ENCODE results near the gene VMP1. TPM values are rescaled to one million over a fixed set of nuclear protein-coding genes. Genes with fewer than 3 reads are reported as not detected.

The VMP1 gene
- total RNA-seq, 1 experiment from 2014 or later = 107 TPM

DNA sequence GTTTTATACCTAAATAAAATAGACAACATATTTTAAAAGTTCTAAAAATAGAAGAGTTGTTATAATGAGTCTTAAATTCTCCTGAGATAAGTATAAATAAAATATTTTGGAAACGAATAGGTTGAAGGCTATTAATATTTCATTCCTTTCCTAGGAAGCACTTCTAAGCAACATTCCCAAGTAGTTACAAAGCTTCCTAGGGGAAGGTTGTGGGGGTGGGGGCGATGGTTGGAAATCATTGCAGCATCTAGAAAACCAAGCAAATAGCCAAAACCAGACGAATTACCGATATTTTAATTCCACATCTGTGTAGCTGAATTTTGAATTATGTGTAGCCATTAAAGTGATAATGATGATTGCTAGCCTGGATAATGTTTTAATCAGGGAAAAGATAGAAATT is 27.1 kb upstream of the VMP1 start:
- H3K4me3 ChIP-seq (ENCODE audit: low read depth, low read length, poor library complexity, severe bottlenecking) = no peak overlapping the region
- no peaks in the 10 kb centered on the region for H3K27me3 ChIP-seq (replicated peaks; ENCODE audit: insufficient read depth, low read depth, low read length, poor library complexity)
- TF ChIP-seq EZH2 (IDR thresholded peaks at IDR 0.05; ENCODE audit: borderline replicate concordance, low read depth, low read length, poor library complexity, severe bottlenecking) = no peak
- H3K27ac ChIP-seq (ENCODE audit: low read depth, low read length, poor library complexity, severe bottlenecking) = no peak overlapping the region
- ChIA-PET CTCF (no interaction called here), POLR2A (ENCODE audit: low non-redundant PET) (no interaction called here)
- intact Hi-C loops (cut with micrococcal nuclease; ENCODE audit: unreplicated experiment) = loop anchor here (10.0 kb wide), 1 partner anchor 156 kb away; no protein-coding TSS in a partner anchor
- no TSS peak for BruUV-seq (replicated peaks)
- no peaks in the 10 kb centered on the region for H3K4me1 ChIP-seq (ENCODE audit: insufficient read depth, low read length, poor library complexity, severe bottlenecking)
- no peaks in the 10 kb centered on the region for H3K9me3 ChIP-seq (ENCODE audit: low read depth, low read length, poor library complexity, severe bottlenecking)
- no peak for DNase-seq (ENCODE audit: low spot score)
- peaks cover 99% of the 10 kb centered on the region for H3K36me3 ChIP-seq (ENCODE audit: insufficient read depth, low read length, poor library complexity, severe bottlenecking)

DNA sequence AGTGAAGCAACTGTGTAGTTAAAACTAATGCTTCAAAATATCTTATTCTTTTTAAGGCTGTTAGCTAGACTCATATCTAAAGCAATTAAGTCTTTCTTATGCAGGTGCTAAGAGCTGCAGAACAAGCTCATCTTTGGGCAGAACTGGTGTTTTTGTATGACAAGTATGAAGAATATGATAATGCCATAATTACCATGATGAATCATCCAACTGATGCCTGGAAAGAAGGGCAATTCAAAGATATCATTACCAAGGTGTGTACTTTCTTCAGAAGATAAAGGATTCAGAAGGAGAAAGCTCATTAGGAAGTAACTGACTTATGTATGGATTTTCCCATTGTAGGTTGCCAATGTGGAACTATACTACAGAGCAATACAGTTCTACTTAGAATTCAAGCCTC is 24.2 kb upstream of the VMP1 start:
- Histone ChIP-seq H3K4me1 (ENCODE audit: insufficient read depth, low read length, poor library complexity, severe bottlenecking) (no peaks in the 10 kb centered on the region), H3K4me3 (ENCODE audit: low read depth, low read length, poor library complexity, severe bottlenecking) (no peak overlapping the region), H3K9me3 (ENCODE audit: low read depth, low read length, poor library complexity, severe bottlenecking) (no peaks in the 10 kb centered on the region), H3K36me3 (ENCODE audit: insufficient read depth, low read length, poor library complexity, severe bottlenecking) (peaks cover 99% of the 10 kb centered on the region), H3K27ac (ENCODE audit: low read depth, low read length, poor library complexity, severe bottlenecking) (no peak overlapping the region), H3K27me3 (replicated peaks; ENCODE audit: insufficient read depth, low read depth, low read length, poor library complexity) (no peaks in the 10 kb centered on the region)
- TF ChIP-seq, protein P1, sequence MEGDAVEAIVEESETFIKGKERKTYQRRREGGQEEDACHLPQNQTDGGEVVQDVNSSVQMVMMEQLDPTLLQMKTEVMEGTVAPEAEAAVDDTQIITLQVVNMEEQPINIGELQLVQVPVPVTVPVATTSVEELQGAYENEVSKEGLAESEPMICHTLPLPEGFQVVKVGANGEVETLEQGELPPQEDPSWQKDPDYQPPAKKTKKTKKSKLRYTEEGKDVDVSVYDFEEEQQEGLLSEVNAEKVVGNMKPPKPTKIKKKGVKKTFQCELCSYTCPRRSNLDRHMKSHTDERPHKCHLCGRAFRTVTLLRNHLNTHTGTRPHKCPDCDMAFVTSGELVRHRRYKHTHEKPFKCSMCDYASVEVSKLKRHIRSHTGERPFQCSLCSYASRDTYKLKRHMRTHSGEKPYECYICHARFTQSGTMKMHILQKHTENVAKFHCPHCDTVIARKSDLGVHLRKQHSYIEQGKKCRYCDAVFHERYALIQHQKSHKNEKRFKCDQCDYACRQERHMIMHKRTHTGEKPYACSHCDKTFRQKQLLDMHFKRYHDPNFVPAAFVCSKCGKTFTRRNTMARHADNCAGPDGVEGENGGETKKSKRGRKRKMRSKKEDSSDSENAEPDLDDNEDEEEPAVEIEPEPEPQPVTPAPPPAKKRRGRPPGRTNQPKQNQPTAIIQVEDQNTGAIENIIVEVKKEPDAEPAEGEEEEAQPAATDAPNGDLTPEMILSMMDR (conservative IDR thresholded peaks at IDR 0.05; ENCODE audit: low read depth, low read length) = no peak
- TF ChIP-seq EZH2 (IDR thresholded peaks at IDR 0.05; ENCODE audit: borderline replicate concordance, low read depth, low read length, poor library complexity, severe bottlenecking) = no peak
- CTCF ChIA-PET = no interaction called here
- POLR2A ChIA-PET (ENCODE audit: low non-redundant PET) = interaction anchor here (0.6 kb wide), 1 partner anchor 64 kb away, joined by 6 read pairs; no protein-coding TSS in a partner anchor
- BruUV-seq (replicated peaks) = no TSS peak
- DNase-seq (ENCODE audit: low spot score) = no peak
- intact Hi-C loops (cut with micrococcal nuclease; ENCODE audit: unreplicated experiment) = loop anchor here (10.0 kb wide), 1 partner anchor 158 kb away; no protein-coding TSS in a partner anchor

DNA sequence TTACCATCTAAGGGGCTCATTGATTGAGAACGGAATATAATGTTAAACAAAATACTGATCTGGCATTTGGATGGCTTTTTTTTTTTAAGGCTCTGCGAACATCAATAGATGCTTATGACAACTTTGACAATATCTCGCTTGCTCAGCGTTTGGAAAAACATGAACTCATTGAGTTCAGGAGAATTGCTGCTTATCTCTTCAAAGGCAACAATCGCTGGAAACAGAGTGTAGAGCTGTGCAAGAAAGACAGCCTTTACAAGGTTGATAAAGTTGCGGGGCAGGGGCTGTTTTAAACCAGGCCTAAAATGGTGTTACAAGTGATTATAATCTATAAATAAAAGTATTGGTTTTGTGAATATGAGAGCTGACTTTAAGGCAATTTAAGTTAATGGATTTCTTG is 22.5 kb upstream of the VMP1 start:
- ChIA-PET POLR2A (ENCODE audit: low non-redundant PET) (no interaction called here), CTCF (no interaction called here)
- BruUV-seq (replicated peaks) = no TSS peak
- Histone ChIP-seq H3K4me1 (ENCODE audit: insufficient read depth, low read length, poor library complexity, severe bottlenecking) (no peaks in the 10 kb centered on the region), H3K27me3 (replicated peaks; ENCODE audit: insufficient read depth, low read depth, low read length, poor library complexity) (no peaks in the 10 kb centered on the region), H3K9me3 (ENCODE audit: low read depth, low read length, poor library complexity, severe bottlenecking) (no peaks in the 10 kb centered on the region), H3K27ac (ENCODE audit: low read depth, low read length, poor library complexity, severe bottlenecking) (no peak overlapping the region), H3K36me3 (ENCODE audit: insufficient read depth, low read length, poor library complexity, severe bottlenecking) (peaks cover 100% of the 10 kb centered on the region), H3K4me3 (ENCODE audit: low read depth, low read length, poor library complexity, severe bottlenecking) (no peak overlapping the region)
- no peak for DNase-seq (ENCODE audit: low spot score)
- TF ChIP-seq, protein P1 (conservative IDR thresholded peaks at IDR 0.05; ENCODE audit: low read depth, low read length) = no peak
- TF ChIP-seq EZH2 (IDR thresholded peaks at IDR 0.05; ENCODE audit: borderline replicate concordance, low read depth, low read length, poor library complexity, severe bottlenecking) = no peak
- intact Hi-C loops (cut with micrococcal nuclease; ENCODE audit: unreplicated experiment) = loop anchor here (10.0 kb wide), 1 partner anchor 160 kb away; no protein-coding TSS in a partner anchor

DNA sequence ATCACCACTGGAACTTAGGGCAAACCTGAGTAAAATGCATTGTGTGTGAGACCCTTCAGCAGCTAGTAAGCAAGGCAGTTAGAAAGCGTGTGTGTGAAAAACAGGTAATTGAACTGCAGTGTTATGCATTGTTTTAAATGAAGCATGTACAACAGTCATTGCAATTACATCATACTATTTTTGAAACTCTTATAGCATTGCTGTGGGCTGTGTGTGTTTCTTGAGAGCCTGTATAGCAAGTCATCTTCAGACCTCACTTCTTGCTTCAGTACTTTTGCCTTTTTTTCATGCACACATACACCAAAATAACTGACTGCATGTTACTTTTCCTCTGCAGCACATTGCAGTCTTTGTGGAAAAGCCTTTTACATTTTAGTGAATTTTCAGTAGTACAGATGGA is 19.4 kb upstream of the VMP1 start:
- no TSS peak for BruUV-seq (replicated peaks)
- H3K36me3 ChIP-seq (ENCODE audit: insufficient read depth, low read length, poor library complexity, severe bottlenecking) = peaks cover 94% of the 10 kb centered on the region
- TF ChIP-seq, protein P1 (conservative IDR thresholded peaks at IDR 0.05; ENCODE audit: low read depth, low read length) = no peak
- TF ChIP-seq EZH2 (IDR thresholded peaks at IDR 0.05; ENCODE audit: borderline replicate concordance, low read depth, low read length, poor library complexity, severe bottlenecking) = no peak
- H3K4me3 ChIP-seq (ENCODE audit: low read depth, low read length, poor library complexity, severe bottlenecking) = no peak overlapping the region
- intact Hi-C loops (cut with micrococcal nuclease; ENCODE audit: unreplicated experiment) = loop anchor here (10.0 kb wide), 1 partner anchor 163 kb away; no protein-coding TSS in a partner anchor
- no peaks in the 10 kb centered on the region for H3K4me1 ChIP-seq (ENCODE audit: insufficient read depth, low read length, poor library complexity, severe bottlenecking)
- H3K9me3 ChIP-seq (ENCODE audit: low read depth, low read length, poor library complexity, severe bottlenecking) = no peaks in the 10 kb centered on the region
- peak overlapping the region; percentile 33 for H3K27ac ChIP-seq (ENCODE audit: low read depth, low read length, poor library complexity, severe bottlenecking)
- H3K27me3 ChIP-seq (replicated peaks; ENCODE audit: insufficient read depth, low read depth, low read length, poor library complexity) = no peaks in the 10 kb centered on the region
- CTCF ChIA-PET = no interaction called here
- POLR2A ChIA-PET (ENCODE audit: low non-redundant PET) = no interaction called here
- DNase-seq (ENCODE audit: low spot score) = no peak

All from A673 (cell line).